Neutrophil (primary cell): ENCODE results near the gene WBP1L.
"Not testable (repeated sequence)": the region's sequence is repeated elsewhere in the genome, so short reads cannot be mapped to it uniquely, and the experiment has no call there.

Source experiments
- H3K27ac ChIP-seq: fragments of 200-600 bp; sonication (generic); 2 replicates; pipeline ENCODE4 v1.5.1; 2016; ENCODE audit warnings: mild to moderate bottlenecking, moderate library complexity
- H3K27me3 ChIP-seq: fragments of 200-600 bp; sonication (generic); 2 replicates; pipeline ENCODE4 v1.6.0; 2016; ENCODE audit warnings: mild to moderate bottlenecking
- H3K36me3 ChIP-seq: fragments of 200-600 bp; sonication (generic); 2 replicates; pipeline ENCODE4 v1.5.1; 2017
- H3K4me1 ChIP-seq, 2 experiments: fragments of 200-600 bp in 1 of 2; sonication (generic) in 1 of 2; 1 replicate in 1 of 2; 2 replicates in 1 of 2; pipeline versions ENCODE4 v1.5.1 to v1.6.1; 2013 to 2016; ENCODE audit warnings: low read depth in 1 of 2, low read length in 1 of 2, mild to moderate bottlenecking in 1 of 2, moderate library complexity in 1 of 2; ENCODE audit not compliant: control insufficient read depth in 1 of 2, insufficient read depth in 1 of 2
- H3K4me3 ChIP-seq, 2 experiments: fragments of 200-600 bp in 1 of 2; sonication (generic) in 1 of 2; 1 replicate in 1 of 2; 2 replicates in 1 of 2; pipeline ENCODE4 v1.5.1; 2013 to 2016; ENCODE audit warnings: low read depth in 1 of 2, low read length in 1 of 2, mild to moderate bottlenecking in 1 of 2, moderate library complexity in 1 of 2
- H3K9me3 ChIP-seq: fragments of 200-600 bp; sonication (generic); 2 replicates; pipeline ENCODE4 v1.5.1; 2016
- CTCF ChIP-seq: fragments of 200-600 bp; sonication (generic); IDR thresholded peaks from 2 replicates; pipeline ENCODE4 v1.5.1; 2016; ENCODE audit warnings: antibody characterized with exemption

WBP1L gene

GRCh38 chr10:102758240-102758932 lies 14.6 kb downstream of the WBP1L start:
- TF ChIP-seq CTCF, result no peak
- H3K4me1 ChIP-seq, result no peaks in the 10 kb centered on the region
- H3K36me3 ChIP-seq, result no peaks in the 10 kb centered on the region
- no peak overlapping the region for H3K27ac ChIP-seq
- H3K9me3 ChIP-seq, result no peaks in the 10 kb centered on the region
- no peaks in the 10 kb centered on the region for H3K27me3 ChIP-seq
- H3K4me3 ChIP-seq, result no peak overlapping the region

GRCh38 chr10:102758933-102759262 lies 15.2 kb downstream of the WBP1L start:
- H3K9me3 ChIP-seq, H3K27ac ChIP-seq, H3K36me3 ChIP-seq, H3K4me1 ChIP-seq, H3K27me3 ChIP-seq, H3K4me3 ChIP-seq: not testable (repeated sequence)

- H3K4me1 ChIP-seq, result peaks cover 5 to 8% of the 10 kb centered on the region in 2 experiments
- no peak for TF ChIP-seq CTCF
Observed at GRCh38 chr10:102759497-102760210, 15.9 kb downstream of the WBP1L start.

GRCh38 chr10:102761981-102762380 lies 18.2 kb downstream of the WBP1L start:
- TF ChIP-seq CTCF, result no peak
- H3K4me3 ChIP-seq, result no peak overlapping the region
- H3K27ac ChIP-seq, result no peak overlapping the region
- H3K36me3 ChIP-seq, result peaks cover 8% of the 10 kb centered on the region
- H3K27me3 ChIP-seq, result no peaks in the 10 kb centered on the region
- no peaks in the 10 kb centered on the region for H3K9me3 ChIP-seq
- peaks cover 9 to 13% of the 10 kb centered on the region in 2 experiments for H3K4me1 ChIP-seq

More at GRCh38 chr10:102759497-102760210, 15.9 kb downstream of the WBP1L start:
- H3K9me3 ChIP-seq, result no peaks in the 10 kb centered on the region
- H3K27ac ChIP-seq, result no peak overlapping the region
- no peaks in the 10 kb centered on the region for H3K27me3 ChIP-seq
- H3K4me3 ChIP-seq, result no peak overlapping the region
- no peaks in the 10 kb centered on the region for H3K36me3 ChIP-seq

GRCh38 chr10:102762401-102763015 lies 18.8 kb downstream of the WBP1L start:
- H3K27ac ChIP-seq, result no peak overlapping the region
- H3K36me3 ChIP-seq, result peaks cover 8% of the 10 kb centered on the region
- no peak for TF ChIP-seq CTCF
- no peak overlapping the region for H3K4me3 ChIP-seq
- no peaks in the 10 kb centered on the region for H3K9me3 ChIP-seq
- peaks cover 9 to 13% of the 10 kb centered on the region in 2 experiments for H3K4me1 ChIP-seq
- no peaks in the 10 kb centered on the region for H3K27me3 ChIP-seq

GRCh38 chr10:102763037-102763607 lies 19.4 kb downstream of the WBP1L start:
- Histone ChIP-seq H3K27me3 (no peaks in the 10 kb centered on the region), H3K4me1 (peaks cover 9 to 13% of the 10 kb centered on the region in 2 experiments), H3K36me3 (peaks cover 8% of the 10 kb centered on the region), H3K9me3 (no peaks in the 10 kb centered on the region), H3K27ac (no peak overlapping the region), H3K4me3 (no peak overlapping the region)
- TF ChIP-seq CTCF, result no peak
